GM15510 (cell line): Measurements from ENCODE around the gene POU2F3.

Experiments used
- POLR2A ChIP-seq: IDR thresholded peaks from 3 replicates; pipeline ENCODE4 v1.6.1; 2011; ENCODE audit warnings: borderline replicate concordance; ENCODE audit not compliant: insufficient read length; ENCODE audit errors: extremely low read depth

The POU2F3 gene

GRCh38 chr11:120326845-120327281 lies 86.9 kb downstream of the POU2F3 start:
- no peak for TF ChIP-seq POLR2A

GRCh38 chr11:120327311-120327710 lies 87.4 kb downstream of the POU2F3 start:
- no peak for TF ChIP-seq POLR2A

GRCh38 chr11:120329556-120329955 lies 89.6 kb downstream of the POU2F3 start:
- TF ChIP-seq POLR2A = no peak

GRCh38 chr11:120330045-120330444 lies 90.1 kb downstream of the POU2F3 start:
- TF ChIP-seq POLR2A = no peak

- no peak for TF ChIP-seq POLR2A
Measured at GRCh38 chr11:120331301-120331996, 91.5 kb downstream of the POU2F3 start.

GRCh38 chr11:120332822-120333716 lies 93.1 kb downstream of the POU2F3 start:
- no peak for TF ChIP-seq POLR2A

- no peak for TF ChIP-seq POLR2A
Measured at GRCh38 chr11:120333801-120334200, 93.9 kb downstream of the POU2F3 start.

- TF ChIP-seq POLR2A = no peak
Measured at GRCh38 chr11:120334332-120334731, 94.4 kb downstream of the POU2F3 start.

GRCh38 chr11:120334894-120335462 lies 95.0 kb downstream of the POU2F3 start:
- no peak for TF ChIP-seq POLR2A

GRCh38 chr11:120335556-120335907 lies 95.6 kb downstream of the POU2F3 start:
- no peak for TF ChIP-seq POLR2A

- peak; percentile 78 for TF ChIP-seq POLR2A
Measured at GRCh38 chr11:120335908-120336640, 96.1 kb downstream of the POU2F3 start, which contains the start of gene ARHGEF12. Gene ARHGEF12, plus strand, starts transcription at chr11:120336413. Its CDS starts 831 bp downstream, at chr11:120337244.

- no peak for TF ChIP-seq POLR2A
Measured at GRCh38 chr11:120336641-120337354, 96.9 kb downstream of the POU2F3 start.

- no peak for TF ChIP-seq POLR2A
Measured at GRCh38 chr11:120337355-120338106, 97.6 kb downstream of the POU2F3 start.
